Stimulated activated naive CD4-positive, alpha-beta T cell (primary cell): ENCODE data around the gene CACNA2D2.

ENCODE experiments used
- DNase-seq, 6 experiments: peaks; one replicate each; lab custom pipeline; 2025; lab: John Stamatoyannopoulos, UW

The CACNA2D2 gene

GRCh38 chr3:50371133-50371685 lies 132.2 kb downstream of the CACNA2D2 start:
- no peak for DNase-seq

- no peak for DNase-seq
Observed at GRCh38 chr3:50370594-50370993, 132.8 kb downstream of the CACNA2D2 start.

- DNase-seq, result no peak
Observed at GRCh38 chr3:50369012-50369670, 134.3 kb downstream of the CACNA2D2 start.

- DNase-seq, result peak in 1 of 6 experiments; percentile 39
Observed at GRCh38 chr3:50365842-50366220, 137.6 kb downstream of the CACNA2D2 start.

- peak; percentile 90 to 95 (median 93) for DNase-seq
Observed at GRCh38 chr3:50365080-50365841, 138.2 kb downstream of the CACNA2D2 start.

GRCh38 chr3:50364573-50365079 lies 138.8 kb downstream of the CACNA2D2 start:
- DNase-seq, result no peak

GRCh38 chr3:50359760-50360110 lies 143.7 kb downstream of the CACNA2D2 start:
- no peak for DNase-seq

GRCh38 chr3:50358911-50359759 lies 144.3 kb downstream of the CACNA2D2 start, which contains the start of gene TMEM115:
TMEM115 (minus strand) TSS chr3:50359521; CDS start chr3:50359063, 458 bp downstream.
- DNase-seq, result peak; percentile 84 to 96 (median 94)

GRCh38 chr3:50358355-50358910 lies 145.0 kb downstream of the CACNA2D2 start:
- no peak for DNase-seq

- DNase-seq, result no peak
Observed at GRCh38 chr3:50357481-50357880, 146.0 kb downstream of the CACNA2D2 start.

GRCh38 chr3:50356553-50356952 lies 146.9 kb downstream of the CACNA2D2 start:
- DNase-seq, result no peak

- DNase-seq, result no peak
Observed at GRCh38 chr3:50355829-50356552, 147.4 kb downstream of the CACNA2D2 start.

- no peak for DNase-seq
Observed at GRCh38 chr3:50354850-50355249, 148.6 kb downstream of the CACNA2D2 start.

- no peak for DNase-seq
Observed at GRCh38 chr3:50354186-50354764, 149.2 kb downstream of the CACNA2D2 start.

- DNase-seq, result no peak
Observed at GRCh38 chr3:50353245-50354004, 150.0 kb downstream of the CACNA2D2 start.

- DNase-seq, result no peak
Observed at GRCh38 chr3:50352781-50353180, 150.7 kb downstream of the CACNA2D2 start.

GRCh38 chr3:50351323-50351697 lies 152.1 kb downstream of the CACNA2D2 start:
- DNase-seq, result no peak

GRCh38 chr3:50350527-50351322 lies 152.7 kb downstream of the CACNA2D2 start, which contains the start of the genes CYB561D2 and NPRL2:
CYB561D2 (plus strand) TSS chr3:50350862; CDS start chr3:50351434, 572 bp downstream.
NPRL2 (minus strand) TSS chr3:50350775; CDS start chr3:50350652, 123 bp downstream.
- peak; percentile 97 to 99 (median 98) for DNase-seq

- DNase-seq, result no peak
Observed at GRCh38 chr3:50350213-50350526, 153.3 kb downstream of the CACNA2D2 start.
